ENCODE data around the gene FAM120A. TPM values are rescaled to one million over a fixed set of nuclear protein-coding genes. Genes with fewer than 3 reads are reported as not detected.

FAM120A gene
- total RNA-seq, 1 donor from 2014 or later, result 57.7 TPM

DNA sequence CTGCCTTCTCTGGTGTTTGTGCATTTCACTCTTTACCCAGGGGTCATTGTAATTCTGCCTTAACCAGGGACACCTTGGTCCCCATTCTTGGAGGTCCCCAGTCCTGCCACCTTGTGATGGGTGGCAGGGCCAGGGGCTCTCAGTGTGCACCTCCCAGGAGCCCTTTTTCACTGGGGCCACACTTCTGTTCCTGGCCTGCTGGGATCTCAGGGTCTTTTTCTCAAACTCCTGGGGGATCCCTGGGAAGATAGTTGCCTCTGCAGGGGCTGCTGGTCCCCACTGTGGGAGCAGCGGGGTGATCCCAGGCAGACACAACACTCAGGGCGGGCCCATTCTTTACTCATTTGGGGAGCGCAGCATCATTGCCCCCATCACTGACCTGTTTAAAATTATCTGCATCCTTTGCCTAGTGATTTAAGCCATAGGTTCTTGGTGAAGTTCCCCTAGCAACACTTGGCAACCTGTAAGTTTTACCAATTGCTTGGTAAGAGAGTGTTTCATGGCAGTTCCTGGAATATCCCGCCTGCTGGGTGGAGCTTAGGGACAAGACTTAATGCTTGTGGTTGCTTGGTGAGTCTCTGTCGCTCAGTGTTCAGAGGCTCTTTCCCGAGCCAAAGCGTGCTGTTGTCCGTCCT is 140.6 kb downstream of the FAM120A start:
- Histone ChIP-seq H3K27me3 (ENCODE audit: insufficient read depth, low read length) (no peaks in the 10 kb centered on the region), H2AFZ (ENCODE audit: low read depth, low read length) (no peak overlapping the region), H3K9ac (ENCODE audit: low read length) (no peak overlapping the region), H3K4me3 (ENCODE audit: insufficient read depth, low read depth, low read length) (no peak overlapping the region), H3K9me3 (ENCODE audit: insufficient read depth, low read depth, low read length) (no peaks in the 10 kb centered on the region), H4K20me1 (ENCODE audit: insufficient read depth, low read length) (peaks cover 92% of the 10 kb centered on the region), H3K79me2 (ENCODE audit: insufficient read depth, low read length) (peaks cover 90% of the 10 kb centered on the region), H3K27ac (ENCODE audit: low read depth, low read length) (no peak overlapping the region), H3K4me2 (ENCODE audit: low read length) (no peak overlapping the region), H3K36me3 (ENCODE audit: insufficient read depth, low read length) (no peaks in the 10 kb centered on the region), H3K4me1 (ENCODE audit: insufficient read depth, low read length) (peaks cover 11% of the 10 kb centered on the region)
- Mint-ChIP-seq H3K4me1 (ENCODE audit: low read depth, unreplicated experiment) (peaks cover 24% of the 10 kb centered on the region), H3K27me3 (ENCODE audit: low read depth, unreplicated experiment) (no peaks in the 10 kb centered on the region), H3K4me3 (ENCODE audit: unreplicated experiment) (no peak overlapping the region), H3K9me3 (ENCODE audit: unreplicated experiment) (no peaks in the 10 kb centered on the region), H3K27ac (ENCODE audit: unreplicated experiment) (no peak overlapping the region), H3K36me3 (ENCODE audit: low read depth, unreplicated experiment) (peaks cover 3% of the 10 kb centered on the region)
- FAIRE-seq (no peak), DNase-seq (ENCODE audit: low read depth) (no peak)
- TF ChIP-seq, protein P1, sequence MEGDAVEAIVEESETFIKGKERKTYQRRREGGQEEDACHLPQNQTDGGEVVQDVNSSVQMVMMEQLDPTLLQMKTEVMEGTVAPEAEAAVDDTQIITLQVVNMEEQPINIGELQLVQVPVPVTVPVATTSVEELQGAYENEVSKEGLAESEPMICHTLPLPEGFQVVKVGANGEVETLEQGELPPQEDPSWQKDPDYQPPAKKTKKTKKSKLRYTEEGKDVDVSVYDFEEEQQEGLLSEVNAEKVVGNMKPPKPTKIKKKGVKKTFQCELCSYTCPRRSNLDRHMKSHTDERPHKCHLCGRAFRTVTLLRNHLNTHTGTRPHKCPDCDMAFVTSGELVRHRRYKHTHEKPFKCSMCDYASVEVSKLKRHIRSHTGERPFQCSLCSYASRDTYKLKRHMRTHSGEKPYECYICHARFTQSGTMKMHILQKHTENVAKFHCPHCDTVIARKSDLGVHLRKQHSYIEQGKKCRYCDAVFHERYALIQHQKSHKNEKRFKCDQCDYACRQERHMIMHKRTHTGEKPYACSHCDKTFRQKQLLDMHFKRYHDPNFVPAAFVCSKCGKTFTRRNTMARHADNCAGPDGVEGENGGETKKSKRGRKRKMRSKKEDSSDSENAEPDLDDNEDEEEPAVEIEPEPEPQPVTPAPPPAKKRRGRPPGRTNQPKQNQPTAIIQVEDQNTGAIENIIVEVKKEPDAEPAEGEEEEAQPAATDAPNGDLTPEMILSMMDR (IDR thresholded peaks at IDR 0.05; ENCODE audit: insufficient read depth, low read depth, low read length), result no peak
- no peak for TF ChIP-seq EZH2 (IDR thresholded peaks at IDR 0.05; ENCODE audit: insufficient read depth, low read length)

DNA sequence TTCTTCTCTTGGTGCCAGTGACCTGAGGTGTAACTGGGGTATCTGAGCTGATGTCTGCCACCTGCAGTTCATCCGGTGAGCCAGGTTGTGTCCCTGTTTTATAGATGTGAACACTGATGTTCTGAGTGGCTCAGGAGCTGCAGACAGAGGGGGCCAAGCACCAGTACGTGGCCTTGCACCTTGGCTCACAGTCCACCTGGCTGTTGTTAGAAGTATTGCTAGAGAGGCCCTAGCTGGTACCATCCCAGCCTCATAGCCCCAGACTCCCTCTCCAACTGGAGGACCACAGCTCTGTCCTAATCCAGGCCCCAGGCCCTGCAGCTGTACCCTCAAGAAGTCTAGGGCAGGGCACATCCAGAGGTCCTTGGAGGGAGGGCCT is 141.1 kb downstream of the FAM120A start:
- Histone ChIP-seq H4K20me1 (ENCODE audit: insufficient read depth, low read length) (peaks cover 92% of the 10 kb centered on the region), H3K4me3 (ENCODE audit: insufficient read depth, low read depth, low read length) (no peak overlapping the region), H3K4me2 (ENCODE audit: low read length) (no peak overlapping the region), H3K9me3 (ENCODE audit: insufficient read depth, low read depth, low read length) (no peaks in the 10 kb centered on the region), H3K4me1 (ENCODE audit: insufficient read depth, low read length) (peaks cover 11% of the 10 kb centered on the region), H3K27ac (ENCODE audit: low read depth, low read length) (no peak overlapping the region), H3K9ac (ENCODE audit: low read length) (no peak overlapping the region), H3K79me2 (ENCODE audit: insufficient read depth, low read length) (peaks cover 90% of the 10 kb centered on the region), H2AFZ (ENCODE audit: low read depth, low read length) (no peak overlapping the region), H3K27me3 (ENCODE audit: insufficient read depth, low read length) (no peaks in the 10 kb centered on the region), H3K36me3 (ENCODE audit: insufficient read depth, low read length) (no peaks in the 10 kb centered on the region)
- Mint-ChIP-seq H3K4me1 (ENCODE audit: low read depth, unreplicated experiment) (peaks cover 24% of the 10 kb centered on the region), H3K9me3 (ENCODE audit: unreplicated experiment) (no peaks in the 10 kb centered on the region), H3K4me3 (ENCODE audit: unreplicated experiment) (no peak overlapping the region), H3K27me3 (ENCODE audit: low read depth, unreplicated experiment) (no peaks in the 10 kb centered on the region), H3K36me3 (ENCODE audit: low read depth, unreplicated experiment) (peaks cover 3% of the 10 kb centered on the region), H3K27ac (ENCODE audit: unreplicated experiment) (no peak overlapping the region)
- no peak for DNase-seq (ENCODE audit: low read depth)
- TF ChIP-seq, protein P1 (IDR thresholded peaks at IDR 0.05; ENCODE audit: insufficient read depth, low read depth, low read length), result no peak
- TF ChIP-seq EZH2 (IDR thresholded peaks at IDR 0.05; ENCODE audit: insufficient read depth, low read length), result no peak
- no peak for FAIRE-seq

DNA sequence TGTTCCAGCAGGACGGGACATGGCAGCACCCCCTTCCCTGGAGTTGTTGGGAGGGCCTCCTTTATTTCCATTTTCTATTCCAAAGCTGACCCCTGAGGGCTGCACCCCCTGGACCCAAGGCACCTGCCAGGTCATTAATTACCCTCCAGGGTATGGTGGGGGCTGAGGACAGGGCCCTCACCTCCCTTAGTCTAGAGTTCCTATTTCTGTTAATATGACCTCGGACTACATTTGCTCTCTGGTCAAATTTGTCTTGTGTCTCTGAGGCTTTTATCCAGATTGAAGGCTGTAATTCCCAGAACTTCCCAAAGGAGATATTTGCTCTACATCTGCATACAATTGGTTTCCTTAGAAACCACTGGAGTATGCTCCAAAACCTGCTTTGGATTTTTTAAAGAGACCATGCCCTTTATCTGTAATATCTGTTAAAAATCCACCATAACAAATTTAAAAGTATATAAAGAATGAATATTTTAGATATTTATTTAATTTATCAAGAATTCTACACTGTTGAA is 141.7 kb downstream of the FAM120A start:
- no peaks in the 10 kb centered on the region for H3K27me3 Mint-ChIP-seq (ENCODE audit: low read depth, unreplicated experiment)
- H3K4me3 Mint-ChIP-seq (ENCODE audit: unreplicated experiment), result no peak overlapping the region
- Histone ChIP-seq H3K36me3 (ENCODE audit: insufficient read depth, low read length) (no peaks in the 10 kb centered on the region), H3K4me1 (ENCODE audit: insufficient read depth, low read length) (peaks cover 11% of the 10 kb centered on the region), H3K9me3 (ENCODE audit: insufficient read depth, low read depth, low read length) (no peaks in the 10 kb centered on the region), H3K27ac (ENCODE audit: low read depth, low read length) (no peak overlapping the region), H3K79me2 (ENCODE audit: insufficient read depth, low read length) (peaks cover 90% of the 10 kb centered on the region), H3K4me3 (ENCODE audit: insufficient read depth, low read depth, low read length) (no peak overlapping the region), H4K20me1 (ENCODE audit: insufficient read depth, low read length) (peaks cover 92% of the 10 kb centered on the region), H3K4me2 (ENCODE audit: low read length) (no peak overlapping the region), H3K27me3 (ENCODE audit: insufficient read depth, low read length) (no peaks in the 10 kb centered on the region), H2AFZ (ENCODE audit: low read depth, low read length) (no peak overlapping the region), H3K9ac (ENCODE audit: low read length) (no peak overlapping the region)
- FAIRE-seq (no peak), DNase-seq (ENCODE audit: low read depth) (no peak)
- H3K9me3 Mint-ChIP-seq (ENCODE audit: unreplicated experiment), result no peaks in the 10 kb centered on the region
- H3K36me3 Mint-ChIP-seq (ENCODE audit: low read depth, unreplicated experiment), result peaks cover 3% of the 10 kb centered on the region
- H3K27ac Mint-ChIP-seq (ENCODE audit: unreplicated experiment), result no peak overlapping the region
- TF ChIP-seq, protein P1 (IDR thresholded peaks at IDR 0.05; ENCODE audit: insufficient read depth, low read depth, low read length), result no peak
- TF ChIP-seq EZH2 (IDR thresholded peaks at IDR 0.05; ENCODE audit: insufficient read depth, low read length), result no peak
- H3K4me1 Mint-ChIP-seq (ENCODE audit: low read depth, unreplicated experiment), result peaks cover 24% of the 10 kb centered on the region
